HepG2 (cell line): ENCODE measurements around the gene CHP1. TPM values are rescaled to one million over a fixed set of nuclear protein-coding genes. Genes with fewer than 3 reads are reported as not detected.
"Not testable (repeated sequence)": the region's sequence is repeated elsewhere in the genome, so short reads cannot be mapped to it uniquely, and the experiment has no call there.

Experiments
- ATAC-seq: fragments of 200-7000 bp; cut with Tn5 transposase; 3 replicates; pipeline ENCODE4 v1.9.1; 2020; ENCODE audit warnings: mild to moderate bottlenecking, moderate library complexity
- BruUV-seq: library from RNA; stranded (reverse); fragments of 400-500 nt; replicated peaks from 2 replicates; lab custom pipeline; 2021; lab: Mats Ljungman, UMichigan
- CTCF ChIA-PET: fragments of 300-600 bp; formaldehyde crosslinking; extraction: SDS; loops from one replicate; lab custom pipeline; 2021; ENCODE audit warnings: low total read pairs, inconsistent platforms, low intra/inter-chr PET ratio; lab: Yijun Ruan, JAX
- POLR2A ChIA-PET: fragments of 350-600 bp; sonication (Branson Sonifier 250); formaldehyde crosslinking; loops from one replicate; lab custom pipeline; 2020; ENCODE audit warnings: antibody characterized with exemption, inconsistent platforms; lab: Yijun Ruan, JAX
- DNase-seq: peaks from one replicate; pipeline ENCODE4 v3.0.0-alpha.2; 2015; ENCODE audit warnings: low spot score
- FAIRE-seq: peaks from 3 replicates; lab custom pipeline; 2011; peaks lifted over from hg19 to GRCh38; lab: Jason Lieb, UNC
- H2AFZ ChIP-seq: one replicate; pipeline ENCODE4 v1.6.1; 2011; ENCODE audit warnings: low read length, inconsistent platforms
- H3K27ac ChIP-seq: fragments of 300-600 bp; 3 replicates; pipeline ENCODE4 v1.8.0; 2011; ENCODE audit warnings: mixed run types, mild to moderate bottlenecking, mixed read lengths, low read length, inconsistent platforms; ENCODE audit not compliant: insufficient read depth; ENCODE audit errors: extremely low read length
- H3K27me3 ChIP-seq, 2 experiments: fragments of 200-600 bp in 1 of 2; 2 replicates in 1 of 2; 3 replicates in 1 of 2; pipeline versions ENCODE4 v1.6.0 to v1.8.0; 2011; ENCODE audit warnings: low read length in 2 of 2, mild to moderate bottlenecking in 2 of 2, moderate library complexity in 2 of 2, inconsistent platforms in 1 of 2; ENCODE audit not compliant: insufficient read depth in 2 of 2, control insufficient read depth in 1 of 2
- H3K36me3 ChIP-seq, 2 experiments: fragments of 200-600 bp in 1 of 2; replicated peaks in 1 of 2; 2 replicates in 1 of 2; 3 replicates in 1 of 2; pipeline versions ENCODE4 v1.5.1 to v1.8.0; 2011; ENCODE audit warnings: low read length in 2 of 2, inconsistent platforms in 1 of 2; ENCODE audit not compliant: insufficient read depth in 2 of 2, control insufficient read depth in 1 of 2
- H3K4me1 ChIP-seq: 2 replicates; pipeline ENCODE4 v1.5.1; 2012; ENCODE audit warnings: low read length, inconsistent platforms; ENCODE audit not compliant: insufficient read depth
- H3K4me2 ChIP-seq: 2 replicates; pipeline ENCODE4 v1.6.0; 2011; ENCODE audit warnings: low read depth, low read length, inconsistent platforms
- H3K4me3 ChIP-seq, 3 experiments: fragments of 200-600 bp in 1 of 3; sonication (generic), shearing (Covaris generic) in 1 of 3; replicated peaks in 1 of 3; 2 replicates each; pipeline ENCODE4 v1.5.1; 2011 to 2016; ENCODE audit warnings: low read length in 3 of 3, inconsistent platforms in 2 of 3, low read depth in 2 of 3, mild to moderate bottlenecking in 2 of 3, control low read depth in 1 of 3, mixed read lengths in 1 of 3; ENCODE audit not compliant: insufficient read depth in 1 of 3
- H3K79me2 ChIP-seq: one replicate; pipeline ENCODE4 v1.6.1; 2011; ENCODE audit warnings: low read length, inconsistent platforms; ENCODE audit not compliant: insufficient read depth
- H3K9ac ChIP-seq: 2 replicates; pipeline ENCODE4 v1.6.0; 2011; ENCODE audit warnings: mild to moderate bottlenecking, low read depth, low read length, inconsistent platforms; ENCODE audit not compliant: insufficient read depth
- H3K9me3 ChIP-seq: 2 replicates; pipeline ENCODE4 v1.5.1; 2012; ENCODE audit warnings: mild to moderate bottlenecking, low read length
- H4K20me1 ChIP-seq: 2 replicates; pipeline ENCODE4 v1.6.0; 2011; ENCODE audit warnings: inconsistent platforms, mild to moderate bottlenecking, low read length, moderate library complexity; ENCODE audit not compliant: insufficient read depth
- ARID2 ChIP-seq: sonication (generic); formaldehyde crosslinking; IDR thresholded peaks from 2 replicates; pipeline ENCODE4 v1.8.1; 2022; ENCODE audit warnings: mild to moderate bottlenecking, missing genetic modification reagents, borderline replicate concordance
- ATRX ChIP-seq: sonication (generic); formaldehyde crosslinking; IDR thresholded peaks from 2 replicates; pipeline ENCODE4 v1.4.0; 2020; ENCODE audit warnings: missing genetic modification reagents, borderline replicate concordance
- ISX ChIP-seq: sonication (generic); formaldehyde crosslinking; conservative IDR thresholded peaks from 2 replicates; pipeline ENCODE4 v1.5.0; 2020; ENCODE audit warnings: missing genetic modification reagents
- KDM4B ChIP-seq: sonication (generic); formaldehyde crosslinking; IDR thresholded peaks from 2 replicates; pipeline ENCODE4 v1.4.0; 2020; ENCODE audit warnings: missing genetic modification reagents
- PITX1 ChIP-seq: sonication (generic); formaldehyde crosslinking; IDR thresholded peaks from 2 replicates; pipeline ENCODE4 v1.5.1; 2020; ENCODE audit warnings: mild to moderate bottlenecking, missing genetic modification reagents
- POLR2AphosphoS2 ChIP-seq: IDR thresholded peaks from 2 replicates; pipeline ENCODE4 v1.6.1; 2011; ENCODE audit warnings: low read depth, low read length, improper control_type of control experiment
- ZBTB7A ChIP-seq: sonication (generic); formaldehyde crosslinking; IDR thresholded peaks from 2 replicates; pipeline ENCODE4 v1.8.0; 2022; ENCODE audit warnings: mild to moderate bottlenecking, missing genetic modification reagents
- ZNF292 ChIP-seq: sonication (generic); formaldehyde crosslinking; IDR thresholded peaks from 2 replicates; pipeline ENCODE4 v1.8.1; 2022; ENCODE audit warnings: mild to moderate bottlenecking, low read depth, missing genetic modification reagents, borderline replicate concordance
- WGBS: methylation state at CpG from one replicate; pipeline ENCODE4 v1.1.6; 2017; ENCODE audit warnings: low lambda C conversion rate; 5-methylcytosine and 5-hydroxymethylcytosine counted together
- in situ Hi-C: cut with HindIII; loops from 2 replicates; pipeline ENCODE4 v1.10.0; 2017; ENCODE audit warnings: low pct_unique_long_range_greater_than_20kb; ENCODE audit not compliant: extremely low pct_ligation_motif_present
- intact Hi-C: fragments of 100-400 bp; cut with micrococcal nuclease; formaldehyde crosslinking; loops from one replicate; pipeline ENCODE4 v1.10.0; 2022; ENCODE audit not compliant: unreplicated experiment
- polyA plus RNA-seq, 8 experiments: library from polyadenylated mRNA; depleted of rRNA in 3 of 8; stranded (reverse) in 7 of 8; unstranded in 1 of 8; fragments of >200 nt; fragmentation: Illumina TruSeq in 4 of 8; extraction: Trizol in 4 of 8; gene quantifications; 2 replicates each; pipeline versions ENCODE4 v1.2.1 to v1.2.3, GENCODE V29; 2011 to 2016; ENCODE audit warnings: low read depth in 4 of 8, missing spikeins in 1 of 8, mixed read lengths in 1 of 8; ENCODE audit not compliant: insufficient read depth in 1 of 8
- total RNA-seq, 5 experiments: library from RNA; depleted of rRNA; stranded (reverse); fragments of >200 nt; fragmentation: Illumina TruSeq; extraction: Trizol; gene quantifications; 2 replicates each; pipeline ENCODE4 v1.2.3, GENCODE V29; 2016; ENCODE audit warnings: low read depth in 1 of 5
- TF ChIP-seq, protein P1 (sequence below): IDR thresholded peaks from 2 replicates; pipeline ENCODE4 v1.6.1; 2016; ENCODE audit warnings: low read depth

CHP1 gene
- total and polyA plus RNA-seq, 2 of the 13 experiments (the other 11 are each of a cell fraction or from before 2014, with no cell fraction given), result 49.6 to 76.4 TPM

DNA sequence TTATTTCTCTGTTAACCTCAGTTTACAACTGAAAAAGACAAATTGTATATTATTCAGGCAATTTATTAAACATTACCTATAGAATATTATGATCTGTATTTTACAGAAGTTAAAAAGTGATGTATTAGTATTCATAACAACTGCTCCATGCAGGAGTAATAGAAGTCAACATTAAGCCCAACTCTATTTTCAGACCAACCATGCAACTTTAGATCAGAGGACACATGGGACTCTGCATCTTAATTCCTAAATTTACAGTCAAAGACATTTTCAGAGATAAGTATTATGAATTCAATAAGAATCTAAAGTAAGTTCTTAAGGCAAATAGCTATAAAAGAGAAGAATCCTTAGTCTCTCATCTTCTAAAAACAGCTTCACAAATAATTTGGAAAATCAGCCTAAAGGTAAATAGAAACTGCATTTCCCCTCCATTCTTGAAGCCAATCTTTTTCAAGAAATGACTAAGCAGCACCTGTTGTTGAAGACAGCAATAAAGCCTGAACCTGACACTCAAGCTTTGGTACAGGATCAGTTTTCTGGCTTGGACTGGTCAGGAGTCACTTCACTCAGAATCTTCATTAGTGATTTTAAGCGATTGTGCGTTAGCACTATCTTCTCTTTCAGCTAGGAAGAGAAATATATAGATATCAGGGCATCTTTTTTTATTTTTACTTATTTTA lies 78.3 kb downstream of the CHP1 start (continued):
- TF ChIP-seq POLR2AphosphoS2, result no peak
- TF ChIP-seq ZNF292 (CRISPR knock-in tag), result no peak
- no peak for TF ChIP-seq KDM4B (CRISPR knock-in tag)
- TF ChIP-seq, protein P1, sequence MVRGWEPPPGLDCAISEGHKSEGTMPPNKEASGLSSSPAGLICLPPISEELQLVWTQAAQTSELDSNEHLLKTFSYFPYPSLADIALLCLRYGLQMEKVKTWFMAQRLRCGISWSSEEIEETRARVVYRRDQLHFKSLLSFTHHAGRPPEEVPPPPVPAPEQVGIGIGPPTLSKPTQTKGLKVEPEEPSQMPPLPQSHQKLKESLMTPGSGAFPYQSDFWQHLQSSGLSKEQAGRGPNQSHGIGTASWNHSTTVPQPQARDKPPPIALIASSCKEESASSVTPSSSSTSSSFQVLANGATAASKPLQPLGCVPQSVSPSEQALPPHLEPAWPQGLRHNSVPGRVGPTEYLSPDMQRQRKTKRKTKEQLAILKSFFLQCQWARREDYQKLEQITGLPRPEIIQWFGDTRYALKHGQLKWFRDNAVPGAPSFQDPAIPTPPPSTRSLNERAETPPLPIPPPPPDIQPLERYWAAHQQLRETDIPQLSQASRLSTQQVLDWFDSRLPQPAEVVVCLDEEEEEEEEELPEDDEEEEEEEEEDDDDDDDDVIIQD (CRISPR knock-in tag), result no peak
- TF ChIP-seq ZBTB7A (CRISPR knock-in tag), result no peak
- TF ChIP-seq PITX1 (CRISPR knock-in tag), result no peak
- no peak for TF ChIP-seq ARID2
- no peak for TF ChIP-seq ATRX
- TF ChIP-seq ISX (CRISPR knock-in tag), result no peak

GRCh38 chr15:41320805-41321330 lies 89.8 kb downstream of the CHP1 start:
- H3K4me1 ChIP-seq, POLR2A ChIA-PET, H2AFZ ChIP-seq, H3K27ac ChIP-seq, DNase-seq, H3K9ac ChIP-seq, intact Hi-C loops, H4K20me1 ChIP-seq, H3K27me3 ChIP-seq, in situ Hi-C loops, BruUV-seq, H3K36me3 ChIP-seq, H3K4me2 ChIP-seq, CTCF ChIA-PET, H3K79me2 ChIP-seq, H3K4me3 ChIP-seq, FAIRE-seq, ATAC-seq, H3K9me3 ChIP-seq: not testable (repeated sequence)
- 97% methylated on average over 19 of the region's 39 CpGs for WGBS
